H1 (cell line): Measurements from ENCODE around the gene FSTL4. TPM values are rescaled to one million over a fixed set of nuclear protein-coding genes. Genes with fewer than 3 reads are reported as not detected.

Experiments used
- EP300 ChIP-seq, 2 experiments: IDR thresholded peaks; 1 replicate in 1 of 2; 2 replicates in 1 of 2; pipeline ENCODE4 v1.6.1; 2011 to 2012; ENCODE audit warnings: low read depth in 2 of 2, low read length in 2 of 2, mild to moderate bottlenecking in 2 of 2, borderline replicate concordance in 1 of 2, inconsistent platforms in 1 of 2, moderate library complexity in 1 of 2
- KDM4A ChIP-seq: IDR thresholded peaks from one replicate; pipeline ENCODE4 v1.7.1; 2012; ENCODE audit warnings: low read depth, mild to moderate bottlenecking, moderate library complexity, low read length, inconsistent platforms; ENCODE audit not compliant: severe bottlenecking
- polyA plus RNA-seq, 7 experiments: library from polyadenylated mRNA; depleted of rRNA in 3 of 7; stranded (reverse) in 5 of 7; unstranded in 2 of 7; fragments of >200 nt in 5 of 7; fragments of 200-250 nt in 2 of 7; gene quantifications; 1 replicate in 5 of 7; 2 replicates in 1 of 7; 4 replicates in 1 of 7; pipeline versions ENCODE4 v1.2.1 to v1.2.3, GENCODE V29; 2011 to 2013; ENCODE audit warnings: missing spikeins in 2 of 7, mixed read lengths in 2 of 7
- total RNA-seq: library from RNA; stranded (reverse); fragmentation: NEBNext Ultra II Directional; extraction: Animal tissue kit (Norgen Biotek cat#: 25700); gene quantifications from 2 replicates; pipeline ENCODE4 v1.2.1, GENCODE V29; 2021

The FSTL4 gene
- total and polyA plus RNA-seq, 2 of the 8 experiments (the other 6 are each of a cell fraction or from before 2014, with no cell fraction given) = 3.1 to 4.1 TPM

- TF ChIP-seq KDM4A (no peak), EP300 (IDR thresholded peaks at IDR 0.05; ENCODE audit: borderline replicate concordance in 1 of 2, low read depth in 2 of 2, low read length in 2 of 2) (no peak)
These were observed 398.1 kb downstream of the FSTL4 start (continued) for GRCh38 chr5:133214153-133214820.
